Activated CD4-positive, CD25-positive, alpha-beta regulatory T cell (primary cell): Measurements from ENCODE around the gene RALGPS1.

ENCODE experiments used
- DNase-seq, 4 experiments: peaks; one replicate each; lab custom pipeline; 2025; lab: John Stamatoyannopoulos, UW

Gene RALGPS1

DNA sequence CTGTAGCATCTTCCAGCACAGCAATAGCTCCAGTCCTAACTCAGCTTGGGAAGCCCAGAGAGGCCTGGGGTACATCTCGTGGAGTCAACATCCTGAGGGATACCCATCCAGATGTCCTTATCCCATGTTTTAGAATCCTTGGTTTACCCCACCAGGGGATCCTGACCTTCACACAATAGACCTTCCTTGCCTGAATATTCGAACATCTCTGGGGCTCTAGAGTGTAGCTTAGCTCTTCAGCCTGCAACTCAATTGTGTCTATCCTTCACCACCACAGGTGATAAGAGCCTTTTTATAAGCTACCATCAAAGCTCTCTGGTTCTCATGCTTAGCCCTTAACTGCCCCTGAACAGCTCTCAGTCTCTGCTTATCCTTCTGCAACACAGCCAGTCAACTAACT is 7.5 kb upstream of the RALGPS1 start:
- no peak for DNase-seq

GRCh38 chr9:126915281-126915816 is 767 bp downstream of the RALGPS1 start:
- DNase-seq, result peak in 3 of 4 experiments; percentile 23 to 50 (median 35)

DNA sequence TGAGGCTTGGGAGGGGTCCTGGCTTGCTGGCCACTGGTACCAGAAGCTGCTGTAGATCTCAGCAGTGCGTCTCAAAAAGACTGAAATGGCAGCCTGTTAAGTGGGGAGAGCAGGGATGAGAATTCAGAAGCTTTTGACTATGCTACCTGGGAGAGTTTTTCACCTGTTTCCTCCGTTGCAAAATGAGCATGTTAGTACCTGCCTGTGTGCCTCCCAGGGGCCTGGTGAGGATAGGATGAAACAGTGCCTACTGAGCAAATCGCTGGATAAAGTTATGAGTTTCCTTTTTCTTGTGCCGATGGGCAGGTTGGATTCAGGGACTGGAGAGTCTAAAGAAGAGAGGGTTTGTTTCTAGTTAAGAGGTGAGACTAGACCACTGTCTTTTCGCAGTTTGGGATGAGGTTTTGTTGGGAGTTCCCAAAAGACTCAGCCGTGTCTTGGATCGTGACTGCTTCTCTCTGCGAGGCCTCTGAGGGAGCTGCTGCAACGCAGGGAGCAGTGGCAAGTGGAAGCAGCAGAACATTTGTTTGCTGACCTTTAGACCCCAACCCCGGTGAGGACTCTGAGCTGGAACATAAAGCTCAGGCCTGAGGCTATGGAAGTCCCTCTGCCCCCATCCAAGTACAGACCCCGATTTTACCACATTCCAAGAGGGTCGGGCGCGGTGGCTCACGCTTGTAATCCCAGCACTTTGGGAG is 1.4 kb downstream of the RALGPS1 start:
- no peak for DNase-seq

- no peak for DNase-seq
These were observed 2.3 kb downstream of the RALGPS1 start for GRCh38 chr9:126916909-126917308.

GRCh38 chr9:126919193-126919592 is 4.6 kb downstream of the RALGPS1 start:
- DNase-seq, result no peak

- no peak for DNase-seq
These were observed 11.3 kb downstream of the RALGPS1 start for GRCh38 chr9:126925876-126926275.

DNA sequence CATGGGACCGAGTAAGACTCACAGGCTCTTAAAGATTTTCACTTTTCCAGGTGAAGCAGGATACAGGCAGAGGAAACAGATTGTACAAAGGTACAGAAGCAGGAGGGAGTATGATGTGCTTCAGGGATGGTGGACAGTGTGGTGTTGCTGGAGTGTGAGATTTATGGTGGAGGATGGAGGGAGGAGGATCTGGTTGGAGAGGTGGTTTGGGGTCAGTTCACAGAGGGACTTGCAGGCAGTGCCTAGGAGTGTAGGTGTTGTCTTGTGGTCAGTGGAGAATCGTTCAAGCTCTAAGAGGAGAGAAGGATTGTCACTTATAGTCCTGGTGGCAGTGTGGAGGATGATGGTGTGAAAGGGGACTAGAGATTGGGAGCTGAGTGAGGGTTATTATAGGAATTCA is 11.8 kb downstream of the RALGPS1 start:
- DNase-seq, result no peak

DNA sequence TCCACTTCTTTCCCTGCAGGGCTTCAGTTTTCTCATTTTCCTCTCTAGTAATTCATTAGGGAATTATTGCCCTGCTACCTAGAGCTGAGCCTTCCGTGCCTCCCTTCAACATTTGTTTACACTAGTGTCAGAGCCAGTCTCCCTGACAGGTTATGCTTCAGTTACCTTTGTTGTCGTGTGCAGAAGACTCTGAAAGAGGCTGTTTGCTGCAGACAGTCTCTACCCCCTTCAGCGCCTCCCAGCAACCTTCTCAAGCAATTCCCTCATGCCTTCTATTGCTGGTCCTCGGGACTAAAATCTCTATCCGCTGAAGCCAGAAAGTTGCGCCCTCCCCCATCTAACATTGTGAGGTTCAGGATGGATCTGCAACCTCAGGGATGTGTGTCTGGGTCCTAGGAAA is 12.8 kb downstream of the RALGPS1 start:
- DNase-seq, result no peak

- DNase-seq, result no peak
These were observed 18.3 kb downstream of the RALGPS1 start for GRCh38 chr9:126932871-126933321.

DNA sequence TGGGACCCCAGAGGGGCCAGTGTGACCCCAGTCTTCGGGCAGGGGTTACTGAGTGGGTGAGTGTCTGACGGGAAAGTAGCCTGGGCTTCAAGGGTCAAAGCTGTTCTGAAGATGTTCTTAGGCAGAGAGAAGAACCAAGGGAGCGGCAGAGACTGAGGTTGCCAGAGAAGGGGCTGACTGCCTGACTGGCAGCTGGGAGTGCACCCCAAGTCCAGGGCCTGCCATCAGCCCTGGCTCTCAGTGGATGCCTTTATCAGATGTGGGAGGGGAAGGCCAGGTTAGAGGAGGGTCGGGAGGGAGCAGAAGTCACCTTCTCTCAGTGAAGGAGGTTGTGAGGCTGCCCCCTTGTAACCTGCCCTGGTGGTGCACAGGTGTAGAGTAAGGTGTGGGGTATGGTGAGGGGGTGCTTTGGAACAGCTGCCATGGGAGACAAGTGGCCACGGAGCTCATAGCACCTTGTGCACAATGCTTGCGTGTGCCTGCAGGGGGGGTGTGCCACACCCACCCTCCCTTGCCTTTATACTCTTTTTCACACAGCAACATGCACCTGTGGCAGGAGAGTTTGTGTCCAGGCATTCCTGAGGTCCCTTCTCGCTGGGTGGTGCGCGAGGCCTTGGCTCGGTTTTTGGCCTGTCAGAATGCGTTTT is 18.9 kb downstream of the RALGPS1 start:
- no peak for DNase-seq

DNA sequence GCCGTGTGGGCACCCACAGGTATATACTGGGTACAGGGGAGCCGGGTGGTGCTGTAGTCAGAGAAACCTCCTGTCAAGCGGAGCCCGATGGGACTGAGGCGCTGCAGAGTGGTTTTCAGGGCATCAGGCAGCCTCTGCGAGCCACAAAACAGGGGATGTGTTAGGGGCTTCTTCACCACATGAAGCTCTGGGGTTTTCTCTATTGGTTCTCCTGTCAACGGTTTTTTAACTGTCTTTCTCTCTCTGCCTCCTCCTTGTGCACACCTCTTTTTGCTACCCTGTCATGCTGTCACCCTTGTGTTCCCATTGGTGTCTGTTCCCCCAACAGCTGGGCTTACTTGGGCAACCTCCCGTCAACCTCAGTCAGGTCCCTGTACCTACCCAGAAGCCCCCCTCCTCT is 19.9 kb downstream of the RALGPS1 start:
- no peak for DNase-seq

DNA sequence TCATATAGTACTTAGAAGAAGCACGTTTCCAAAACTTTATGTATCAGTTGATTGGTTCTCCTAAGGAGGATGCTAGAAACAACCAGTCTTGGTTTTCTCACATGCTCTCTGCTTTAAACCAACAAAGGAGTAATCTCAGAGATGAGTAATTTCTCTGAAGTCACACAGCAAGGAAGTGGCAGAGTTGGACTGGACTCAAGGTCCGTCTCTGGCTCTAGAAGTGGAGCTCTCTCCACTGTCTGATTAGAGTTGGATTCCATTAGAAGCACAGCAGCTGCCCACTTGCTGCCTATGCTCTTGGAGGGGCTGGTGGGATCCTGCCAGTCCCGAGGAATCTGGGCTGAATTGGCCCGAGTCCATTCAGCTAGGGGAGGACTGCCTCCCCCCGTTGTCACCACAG is 21.0 kb downstream of the RALGPS1 start:
- no peak for DNase-seq

DNA sequence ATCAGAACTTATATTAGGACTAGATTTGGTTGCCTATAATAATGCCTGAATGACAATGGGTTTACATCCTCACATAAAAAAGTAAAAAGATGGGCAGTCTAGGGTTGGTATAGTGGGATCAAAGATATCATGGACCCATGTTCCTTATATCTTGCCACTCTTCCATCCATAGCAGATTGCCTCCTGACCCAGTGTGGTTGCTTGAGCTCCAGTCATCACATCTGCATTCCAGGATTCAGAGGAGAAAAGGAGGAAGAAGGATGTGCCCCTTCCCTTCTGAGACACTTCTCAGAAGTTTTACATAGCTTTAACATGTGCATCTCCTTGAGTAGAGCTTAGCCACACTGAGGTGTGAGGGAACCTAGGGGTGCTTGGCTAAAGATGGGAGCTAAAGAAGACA is 22.9 kb downstream of the RALGPS1 start:
- DNase-seq, result no peak

- DNase-seq, result no peak
These were observed 23.7 kb downstream of the RALGPS1 start for GRCh38 chr9:126938327-126938726.

- DNase-seq, result no peak
These were observed 25.2 kb downstream of the RALGPS1 start for GRCh38 chr9:126939821-126940221.

- DNase-seq, result no peak
These were observed 27.8 kb downstream of the RALGPS1 start for GRCh38 chr9:126942399-126942798.

GRCh38 chr9:126945682-126946081 is 31.1 kb downstream of the RALGPS1 start:
- DNase-seq, result no peak

DNA sequence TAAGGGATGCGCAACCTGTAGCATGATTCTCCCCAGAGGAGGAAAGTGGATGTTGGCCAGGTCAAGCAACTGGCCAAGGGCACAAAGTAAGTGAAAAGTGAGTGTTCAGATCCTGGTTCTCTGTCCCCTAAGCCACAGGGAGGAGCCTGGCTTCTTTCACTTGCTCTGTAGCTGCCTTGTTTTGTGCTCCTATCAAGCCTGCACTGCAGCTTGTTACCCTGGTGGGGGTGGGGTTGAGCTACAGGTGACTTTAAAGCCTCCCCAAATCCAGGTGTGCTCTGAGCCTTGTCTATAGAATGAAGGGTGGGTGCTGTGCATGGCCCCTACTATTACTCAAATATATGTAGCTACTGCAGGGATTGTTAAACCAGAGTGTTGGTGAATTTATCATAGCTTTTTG is 32.9 kb downstream of the RALGPS1 start:
- DNase-seq, result no peak

- DNase-seq, result no peak
These were observed 37.8 kb downstream of the RALGPS1 start for GRCh38 chr9:126952205-126952977.

- no peak for DNase-seq
These were observed 38.6 kb downstream of the RALGPS1 start for GRCh38 chr9:126953041-126953809.

DNA sequence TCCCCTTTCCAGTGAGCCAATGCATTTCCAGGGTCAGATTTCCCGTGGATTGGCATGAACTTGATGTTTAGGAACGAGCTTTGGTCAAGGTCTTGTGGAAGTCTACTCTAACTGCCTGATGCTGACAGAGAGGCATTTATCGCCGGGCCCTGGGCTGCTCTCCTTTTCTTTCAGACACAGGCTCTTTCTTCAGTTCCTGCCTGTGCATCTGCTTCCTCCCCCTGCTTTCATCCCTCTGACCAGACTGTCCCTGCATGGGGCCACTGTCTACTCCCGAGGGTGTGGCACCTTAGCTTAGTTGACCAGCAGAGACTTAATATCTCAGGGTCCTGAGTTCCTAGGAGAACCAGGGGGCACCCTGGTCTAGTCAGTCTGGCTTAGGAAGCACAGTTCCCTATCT is 41.2 kb downstream of the RALGPS1 start:
- no peak for DNase-seq
